Endodermal cell (in vitro differentiated cells): Measurements from ENCODE around the gene TRPV6. TPM values are rescaled to one million over a fixed set of nuclear protein-coding genes. Genes with fewer than 3 reads are reported as not detected.

ENCODE experiments used
- DNase-seq: peaks from one replicate; pipeline ENCODE4 v3.0.0-alpha.2; 2017
- H3K27ac ChIP-seq: 2 replicates; pipeline ENCODE4 v1.5.1; 2013; ENCODE audit warnings: mild to moderate bottlenecking, low read depth, low read length, moderate library complexity
- H3K27me3 ChIP-seq: 2 replicates; pipeline ENCODE4 v1.6.1; 2013; ENCODE audit warnings: mild to moderate bottlenecking, low read length, moderate library complexity; ENCODE audit not compliant: insufficient read depth, control insufficient read depth, poor library complexity, severe bottlenecking
- H3K36me3 ChIP-seq: 2 replicates; pipeline ENCODE4 v1.7.0; 2013; ENCODE audit warnings: mild to moderate bottlenecking, low read length, moderate library complexity; ENCODE audit not compliant: control insufficient read depth, insufficient read depth
- H3K4me1 ChIP-seq: one replicate; pipeline ENCODE4 v1.7.0; 2013; ENCODE audit warnings: low read length; ENCODE audit not compliant: control insufficient read depth, insufficient read depth
- H3K4me3 ChIP-seq: 2 replicates; pipeline ENCODE4 v1.5.1; 2013; ENCODE audit warnings: mild to moderate bottlenecking, low read length, moderate library complexity
- H3K9ac ChIP-seq: 2 replicates; pipeline ENCODE4 v1.6.1; 2013; ENCODE audit warnings: mild to moderate bottlenecking, low read length, moderate library complexity; ENCODE audit not compliant: poor library complexity, severe bottlenecking; ENCODE audit errors: extremely low read depth
- H3K9me3 ChIP-seq: 2 replicates; pipeline ENCODE4 v1.6.1; 2013; ENCODE audit warnings: mild to moderate bottlenecking, low read length, moderate library complexity; ENCODE audit not compliant: control insufficient read depth
- H3K27ac Mint-ChIP-seq: 2 replicates; pipeline ENCODE4 v1.8.0; 2020; ENCODE audit warnings: mixed read lengths
- H3K27me3 Mint-ChIP-seq: 2 replicates; pipeline ENCODE4 v1.8.0; 2021; ENCODE audit warnings: mild to moderate bottlenecking, mixed read lengths; ENCODE audit not compliant: insufficient read depth
- H3K36me3 Mint-ChIP-seq: 2 replicates; pipeline ENCODE4 v1.8.0; 2020; ENCODE audit warnings: low read depth, mixed read lengths
- H3K4me1 Mint-ChIP-seq: 2 replicates; pipeline ENCODE4 v1.8.0; 2020; ENCODE audit warnings: mixed read lengths
- H3K4me3 Mint-ChIP-seq: 2 replicates; pipeline ENCODE4 v1.8.0; 2020; ENCODE audit warnings: mild to moderate bottlenecking, moderate library complexity, mixed read lengths
- H3K9me3 Mint-ChIP-seq: 2 replicates; pipeline ENCODE4 v1.8.0; 2020; ENCODE audit warnings: mild to moderate bottlenecking, mixed read lengths
- CTCF ChIP-seq: fragments of 200-600 bp; sonication (generic); conservative IDR thresholded peaks from 2 replicates; pipeline ENCODE4 v1.5.0; 2021; ENCODE audit warnings: antibody characterized with exemption, mild to moderate bottlenecking
- WGBS, 2 experiments: methylation state at CpG; one replicate each; pipeline versions ENCODE4 v1.1.5 to v1.1.7; 2013; ENCODE audit warnings: missing lambda C conversion rate in 2 of 2, mixed read lengths in 1 of 2; ENCODE audit not compliant: insufficient coverage in 1 of 2, insufficient read length in 1 of 2; 5-methylcytosine and 5-hydroxymethylcytosine counted together
- total RNA-seq, 2 donors: library from RNA; stranded (reverse); fragmentation: NEBNext Ultra II Directional in 1 of 2; extraction: Animal tissue kit (Norgen Biotek cat#: 25700) in 1 of 2; gene quantifications; 2 replicates in 1 of 2; 3 replicates in 1 of 2; pipeline ENCODE4 v1.2.1, GENCODE V29; 2021

Gene TRPV6
- total RNA-seq, 2 donors from 2014 or later, result 2.7 to 4.1 TPM

DNA sequence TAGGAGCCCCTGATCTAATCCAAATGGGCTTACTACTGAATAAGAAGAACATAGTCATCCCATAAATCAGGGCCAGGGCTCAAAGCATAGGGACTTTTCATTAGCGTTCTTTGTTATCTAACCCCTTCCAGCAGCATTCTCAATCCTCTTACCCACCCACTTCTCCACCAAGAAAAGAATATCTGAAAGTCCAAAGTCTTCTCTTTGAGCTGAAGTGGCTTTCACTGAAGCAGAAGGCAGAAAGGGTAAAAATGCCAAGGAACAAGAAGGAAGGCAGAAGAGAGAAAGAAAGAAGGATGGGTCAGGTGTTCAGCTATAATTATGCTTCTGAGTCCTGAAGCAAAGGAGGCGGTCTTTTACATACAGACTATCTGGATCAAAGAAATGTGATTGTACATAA is 37.8 kb upstream of the TRPV6 start:
- WGBS, 2 experiments, result 0 to 42% methylated on average over 1 to 2 of the region's 2 CpGs
- Mint-ChIP-seq H3K9me3 (no peaks in the 10 kb centered on the region), H3K4me1 (peaks cover 8% of the 10 kb centered on the region), H3K27ac (no peak overlapping the region), H3K27me3 (peaks cover 44% of the 10 kb centered on the region), H3K36me3 (no peaks in the 10 kb centered on the region), H3K4me3 (no peak overlapping the region)
- Histone ChIP-seq H3K9ac (no peak overlapping the region), H3K27ac (no peak overlapping the region), H3K4me3 (peak overlapping the region; percentile 9), H3K36me3 (no peaks in the 10 kb centered on the region), H3K27me3 (no peaks in the 10 kb centered on the region), H3K4me1 (no peaks in the 10 kb centered on the region), H3K9me3 (no peaks in the 10 kb centered on the region)
- DNase-seq, result no peak
- no peak for TF ChIP-seq CTCF

- peak; percentile 7 for DNase-seq
- H3K36me3 Mint-ChIP-seq, result no peaks in the 10 kb centered on the region
- 91 to 100% methylated on average over 2 to 3 of the region's 3 CpGs for WGBS, 2 experiments
- Histone ChIP-seq H3K9me3 (no peaks in the 10 kb centered on the region), H3K4me1 (no peaks in the 10 kb centered on the region), H3K9ac (no peak overlapping the region), H3K27ac (no peak overlapping the region), H3K27me3 (peaks cover 5% of the 10 kb centered on the region), H3K4me3 (no peak overlapping the region), H3K36me3 (no peaks in the 10 kb centered on the region)
- H3K4me1 Mint-ChIP-seq, result peaks cover 8% of the 10 kb centered on the region
- H3K4me3 Mint-ChIP-seq, result no peak overlapping the region
- no peak overlapping the region for H3K27ac Mint-ChIP-seq
- H3K27me3 Mint-ChIP-seq, result peaks cover 12% of the 10 kb centered on the region
- H3K9me3 Mint-ChIP-seq, result no peaks in the 10 kb centered on the region
- TF ChIP-seq CTCF, result no peak
These were observed 34.1 kb upstream of the TRPV6 start for GRCh38 chr7:142919656-142920055.

- peaks cover 8% of the 10 kb centered on the region for H3K4me1 Mint-ChIP-seq
- no peak for TF ChIP-seq CTCF
- no peaks in the 10 kb centered on the region for H3K36me3 Mint-ChIP-seq
- H3K9ac ChIP-seq, result no peak overlapping the region
- H3K4me3 Mint-ChIP-seq, result no peak overlapping the region
- DNase-seq, result peak; percentile 17
- peaks cover 5% of the 10 kb centered on the region for H3K27me3 ChIP-seq
- WGBS, 2 experiments, result 93 to 100% methylated on average over 2 of the region's 2 CpGs
- no peak overlapping the region for H3K27ac ChIP-seq
- no peak overlapping the region for H3K4me3 ChIP-seq
- no peak overlapping the region for H3K27ac Mint-ChIP-seq
- H3K27me3 Mint-ChIP-seq, result peaks cover 12% of the 10 kb centered on the region
- H3K9me3 Mint-ChIP-seq, result no peaks in the 10 kb centered on the region
- no peaks in the 10 kb centered on the region for H3K4me1 ChIP-seq
- H3K36me3 ChIP-seq, result no peaks in the 10 kb centered on the region
- no peaks in the 10 kb centered on the region for H3K9me3 ChIP-seq
These were observed 33.4 kb upstream of the TRPV6 start for GRCh38 chr7:142918901-142919300.
